Endothelial cell of umbilical vein (primary cell): ENCODE data around the gene CPB1. TPM values are rescaled to one million over a fixed set of nuclear protein-coding genes. Genes with fewer than 3 reads are reported as not detected.
A peak's percentile ranks its signal among the peaks of the same experiment; 100 is the strongest.

ENCODE experiments used
- BruUV-seq: library from RNA; stranded (reverse); fragments of 400-500 nt; replicated peaks from 2 replicates; lab custom pipeline; 2021; lab: Mats Ljungman, UMichigan
- CTCF ChIA-PET: fragments of 300-600, 350-600 bp; sonication (Branson Sonifier 250); formaldehyde crosslinking; loops from one replicate; lab custom pipeline; 2021; ENCODE audit warnings: antibody characterized with exemption, inconsistent platforms; lab: Charles Lee
- POLR2A ChIA-PET: fragments of 300-600, 350-600 bp; sonication (Branson Sonifier 250); formaldehyde crosslinking; loops from one replicate; lab custom pipeline; 2021; ENCODE audit warnings: antibody characterized with exemption, inconsistent platforms; lab: Charles Lee
- DNase-seq: peaks from one replicate; pipeline ENCODE4 v3.0.0-alpha.2; 2011; ENCODE audit warnings: low read depth, low spot score
- FAIRE-seq: peaks from 2 replicates; lab custom pipeline; 2011; peaks lifted over from hg19 to GRCh38; lab: Jason Lieb, UNC
- H2AFZ ChIP-seq: 2 replicates; pipeline ENCODE4 v1.6.0; 2012; ENCODE audit warnings: low read depth, low read length, control low read depth, inconsistent platforms
- H3K27ac ChIP-seq: 2 replicates; pipeline ENCODE4 v1.5.1; 2011; ENCODE audit warnings: low read depth, mild to moderate bottlenecking, control low read depth, low read length, moderate library complexity; ENCODE audit not compliant: insufficient read depth
- H3K27me3 ChIP-seq, 2 experiments: 2 replicates each; pipeline versions ENCODE4 v1.6.0 to v1.6.1; 2011; ENCODE audit warnings: low read length in 2 of 2, mixed read lengths in 1 of 2; ENCODE audit not compliant: control insufficient read depth in 2 of 2, insufficient read depth in 2 of 2
- H3K36me3 ChIP-seq, 2 experiments: 2 replicates in 1 of 2; 3 replicates in 1 of 2; pipeline ENCODE4 v1.5.1; 2011; ENCODE audit warnings: low read length in 2 of 2, mild to moderate bottlenecking in 1 of 2, moderate library complexity in 1 of 2; ENCODE audit not compliant: control insufficient read depth in 2 of 2, insufficient read depth in 2 of 2; ENCODE audit errors: extremely low read depth in 1 of 2
- H3K4me1 ChIP-seq: 3 replicates; pipeline ENCODE4 v1.5.1; 2011; ENCODE audit warnings: mild to moderate bottlenecking, low read length; ENCODE audit not compliant: control insufficient read depth, insufficient read depth; ENCODE audit errors: extremely low read depth
- H3K4me2 ChIP-seq: 2 replicates; pipeline ENCODE4 v1.6.1; 2011; ENCODE audit warnings: low read length, control low read depth, mixed read lengths; ENCODE audit not compliant: insufficient read depth
- H3K4me3 ChIP-seq, 3 experiments: fragments of 200-600 bp in 1 of 3; sonication (generic), shearing (Covaris generic) in 1 of 3; replicated peaks in 1 of 3; 2 replicates each; pipeline ENCODE4 v1.5.1; 2011 to 2016; ENCODE audit warnings: control low read depth in 3 of 3, low read length in 3 of 3, mild to moderate bottlenecking in 2 of 3, inconsistent platforms in 1 of 3, low read depth in 1 of 3, moderate library complexity in 1 of 3; ENCODE audit not compliant: insufficient read depth in 1 of 3
- H3K79me2 ChIP-seq: 2 replicates; pipeline ENCODE4 v1.6.0; 2012; ENCODE audit warnings: low read length, inconsistent platforms; ENCODE audit not compliant: control insufficient read depth, insufficient read depth
- H3K9ac ChIP-seq: replicated peaks from 2 replicates; pipeline ENCODE3; 2011; ENCODE audit warnings: low read length, control low read depth; ENCODE audit not compliant: insufficient read depth; ENCODE audit errors: extremely low read depth
- H3K9me1 ChIP-seq: replicated peaks from 3 replicates; pipeline ENCODE4 v1.6.0; 2011; ENCODE audit warnings: mild to moderate bottlenecking, low read length; ENCODE audit not compliant: control insufficient read depth, insufficient read depth; ENCODE audit errors: extremely low read depth
- H3K9me3 ChIP-seq: replicated peaks from 2 replicates; pipeline ENCODE4 v1.5.1; 2012; ENCODE audit warnings: low read length, inconsistent platforms; ENCODE audit not compliant: control insufficient read depth, insufficient read depth
- H4K20me1 ChIP-seq: replicated peaks from 2 replicates; pipeline ENCODE3; 2011; ENCODE audit warnings: mild to moderate bottlenecking, low read length; ENCODE audit not compliant: control insufficient read depth, insufficient read depth; ENCODE audit errors: extremely low read depth
- CTCF ChIP-seq, 2 donors: IDR thresholded peaks; 1 replicate in 1 of 2; 2 replicates in 1 of 2; pipeline ENCODE4 v1.5.1; 2011; ENCODE audit warnings: low read length in 2 of 2, mild to moderate bottlenecking in 2 of 2, moderate library complexity in 2 of 2, control low read depth in 1 of 2, inconsistent platforms in 1 of 2, low read depth in 1 of 2; ENCODE audit not compliant: insufficient read depth in 1 of 2; ENCODE audit errors: extremely low read depth in 1 of 2
- EZH2 ChIP-seq: IDR thresholded peaks from 2 replicates; pipeline ENCODE4 v1.6.1; 2012; ENCODE audit warnings: borderline replicate concordance, low read depth, mild to moderate bottlenecking, moderate library complexity, low read length, inconsistent platforms; ENCODE audit not compliant: severe bottlenecking
- FOS ChIP-seq: IDR thresholded peaks from 2 replicates; pipeline ENCODE4 v1.6.1; 2011; ENCODE audit warnings: mild to moderate bottlenecking, low read length, moderate library complexity, borderline replicate concordance; ENCODE audit not compliant: insufficient read depth
- GATA2 ChIP-seq: IDR thresholded peaks from 2 replicates; pipeline ENCODE4 v1.7.0; 2011; ENCODE audit warnings: low read depth, mild to moderate bottlenecking, moderate library complexity, mixed read lengths, low read length; ENCODE audit not compliant: insufficient read length, insufficient read depth
- JUN ChIP-seq: IDR thresholded peaks from 2 replicates; pipeline ENCODE4 v1.6.1; 2011; ENCODE audit warnings: borderline replicate concordance, low read depth; ENCODE audit not compliant: insufficient read length, insufficient read depth
- MAX ChIP-seq: IDR thresholded peaks from 2 replicates; pipeline ENCODE4 v1.6.1; 2011; ENCODE audit not compliant: insufficient read depth, insufficient read length
- MYC ChIP-seq: IDR thresholded peaks from one replicate; pipeline ENCODE4 v1.6.1; 2011; ENCODE audit warnings: mild to moderate bottlenecking, low read depth, low read length
- POLR2A ChIP-seq: IDR thresholded peaks from 2 replicates; pipeline ENCODE4 v1.6.1; 2012; ENCODE audit warnings: low read depth, mild to moderate bottlenecking, control low read depth, low read length
- POLR2AphosphoS5 ChIP-seq: IDR thresholded peaks from 2 replicates; pipeline ENCODE4 v1.6.1; 2012; ENCODE audit warnings: low read depth, mild to moderate bottlenecking, control low read depth, low read length, moderate library complexity; ENCODE audit not compliant: insufficient read depth
- dilution Hi-C: fragments of 300-500 bp; cut with MboI; formaldehyde crosslinking; loops from one replicate; pipeline ENCODE4 v1.15.0; 2019; ENCODE audit warnings: low sequenced_read_pairs; ENCODE audit not compliant: extremely low pct_ligation_motif_present
- intact Hi-C: fragments of 100-400 bp; cut with micrococcal nuclease; formaldehyde crosslinking; loops from one replicate; pipeline ENCODE4 v1.10.0; 2022
- polyA plus RNA-seq, 4 experiments: library from polyadenylated mRNA; depleted of rRNA in 3 of 4; stranded (reverse) in 3 of 4; unstranded in 1 of 4; fragments of >200 nt; gene quantifications; 2 replicates each; pipeline versions ENCODE4 v1.2.1 to v1.2.3, GENCODE V29; 2011 to 2012; ENCODE audit warnings: missing spikeins in 1 of 4
- total RNA-seq: library from RNA; stranded (reverse); gene quantifications from 2 replicates; pipeline ENCODE4 v1.2.3, GENCODE V29; 2021

The CPB1 gene
- total and polyA plus RNA-seq, 2 donors (not counting 3 experiments of a cell fraction or from before 2014, with no cell fraction given): not detected

- DNase-seq (peak; percentile 40), FAIRE-seq (no peak)
- dilution Hi-C loops (no loop called here), intact Hi-C loops (no loop called here)
- H3K9ac ChIP-seq: no peak overlapping the region
- POLR2A ChIA-PET: no interaction called here
- no peak overlapping the region for H3K27ac ChIP-seq
- no peaks in the 10 kb centered on the region for H4K20me1 ChIP-seq
- H3K79me2 ChIP-seq: no peaks in the 10 kb centered on the region
- H3K27me3 ChIP-seq: peaks cover 0 to 9% of the 10 kb centered on the region in 2 experiments
- no peak overlapping the region for H3K4me3 ChIP-seq
- H3K9me1 ChIP-seq: peaks cover 2% of the 10 kb centered on the region
- no peak overlapping the region for H3K4me2 ChIP-seq
- H3K36me3 ChIP-seq: no peaks in the 10 kb centered on the region
- TF ChIP-seq EZH2: no peak
- no peak for TF ChIP-seq MYC
- no peak for TF ChIP-seq GATA2
- TF ChIP-seq JUN: peak; percentile 40
- TF ChIP-seq MAX: no peak
- TF ChIP-seq POLR2AphosphoS5: no peak
- TF ChIP-seq CTCF (IDR thresholded peaks at IDR 0.05; ENCODE audit: extremely low read depth in 1 of 2, insufficient read depth in 1 of 2, low read depth in 1 of 2, low read length in 2 of 2): no peak
- peak; percentile 42 for TF ChIP-seq FOS
- TF ChIP-seq POLR2A: no peak
- H2AFZ ChIP-seq: no peak overlapping the region
- H3K4me1 ChIP-seq: peaks cover 31% of the 10 kb centered on the region
- BruUV-seq: no TSS peak
- no peaks in the 10 kb centered on the region for H3K9me3 ChIP-seq
- CTCF ChIA-PET: interaction anchor here (2.2 to 2.6 kb wide), 2 partner anchors 12 to 59 kb away, joined by 6 to 10 read pairs; no protein-coding TSS in a partner anchor
Observed at GRCh38 chr3:148884261-148884660, 56.6 kb downstream of the CPB1 start.
